Placental pericyte (primary cell): ENCODE data around the gene GARIN6. TPM values are rescaled to one million over a fixed set of nuclear protein-coding genes. Genes with fewer than 3 reads are reported as not detected.

ENCODE experiments used
- total RNA-seq: library from RNA; depleted of rRNA; stranded (reverse); fragments of >200 nt; gene quantifications from 2 replicates; pipeline ENCODE4 v1.2.3, GENCODE V29; 2012

Gene GARIN6
- total RNA-seq = not detected in 2 replicates

GRCh38 chr12:99647453-99647852 is at the start of gene GARIN6:
GARIN6 (plus strand) TSS chr12:99647753; CDS start chr12:99648175, 422 bp downstream.

